ENCODE measurements around the gene SPECC1. TPM values are rescaled to one million over a fixed set of nuclear protein-coding genes. Genes with fewer than 3 reads are reported as not detected.

SPECC1 gene
- total and polyA plus RNA-seq, 2 of the 13 experiments (the other 11 are each of a cell fraction or from before 2014, with no cell fraction given): 2.3 to 6.9 TPM

DNA sequence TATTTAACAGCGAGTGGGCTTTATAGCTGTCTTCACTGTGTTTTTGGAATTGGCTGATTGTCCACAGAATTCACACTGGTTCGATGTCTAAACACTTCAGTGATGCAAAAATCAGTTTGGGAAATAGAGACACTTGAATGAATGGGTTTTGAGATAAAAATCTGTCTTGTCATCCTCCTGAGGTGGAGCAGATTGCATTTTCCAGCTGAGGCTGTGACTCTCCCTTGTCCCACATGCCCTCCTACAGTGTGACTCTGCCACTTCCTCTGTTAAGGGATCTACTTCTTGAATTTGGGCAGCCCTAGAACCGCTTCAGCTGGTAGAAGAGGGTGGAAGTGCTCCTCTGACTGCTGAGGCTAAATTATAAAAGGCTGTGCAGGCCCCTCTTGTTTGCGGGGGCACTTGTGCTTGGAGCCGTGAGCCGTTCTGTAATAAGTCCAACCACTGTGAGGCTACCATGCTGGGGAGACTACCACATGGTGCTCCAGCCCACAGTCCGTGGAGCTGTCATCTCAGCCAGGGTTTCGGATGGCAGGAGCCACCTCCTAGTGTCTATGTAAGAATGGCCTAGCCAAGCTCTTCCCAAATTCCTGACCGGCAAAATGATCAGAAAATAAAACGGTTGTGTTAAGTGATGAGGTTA, 175.9 kb downstream of the SPECC1 start:
- H3K4me1 ChIP-seq (ENCODE audit: insufficient read depth, low read length): no peaks in the 10 kb centered on the region
- ChIA-PET CTCF (ENCODE audit: low intra/inter-chr PET ratio, low total read pairs) (no interaction called here), POLR2A (no interaction called here)
- H2AFZ ChIP-seq (ENCODE audit: low read length): no peak overlapping the region
- H4K20me1 ChIP-seq (ENCODE audit: insufficient read depth, low read length): no peaks in the 10 kb centered on the region
- FAIRE-seq: no peak
- no peak overlapping the region for H3K4me2 ChIP-seq (ENCODE audit: low read depth, low read length)
- intact Hi-C loops (cut with micrococcal nuclease; ENCODE audit: unreplicated experiment): no loop called here
- BruUV-seq (replicated peaks): no TSS peak
- TF ChIP-seq, protein P1, sequence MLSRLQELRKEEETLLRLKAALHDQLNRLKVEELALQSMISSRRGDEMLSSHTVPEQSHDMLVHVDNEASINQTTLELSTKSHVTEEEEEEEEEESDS (CRISPR knock-in tag; IDR thresholded peaks at IDR 0.05; ENCODE audit: borderline replicate concordance): no peak
- no peak for TF ChIP-seq CHD4 (IDR thresholded peaks at IDR 0.05; ENCODE audit: borderline replicate concordance, low read length)
- TF ChIP-seq CAMTA2 (CRISPR knock-in tag; IDR thresholded peaks at IDR 0.05; ENCODE audit: borderline replicate concordance): no peak
- TF ChIP-seq NFE2L2 (IDR thresholded peaks at IDR 0.05; ENCODE audit: low read length): peak; percentile 20; the same call in 1 of the 2 replicates
- TF ChIP-seq SP2 (CRISPR knock-in tag; IDR thresholded peaks at IDR 0.05): no peak
- TF ChIP-seq, protein P2, sequence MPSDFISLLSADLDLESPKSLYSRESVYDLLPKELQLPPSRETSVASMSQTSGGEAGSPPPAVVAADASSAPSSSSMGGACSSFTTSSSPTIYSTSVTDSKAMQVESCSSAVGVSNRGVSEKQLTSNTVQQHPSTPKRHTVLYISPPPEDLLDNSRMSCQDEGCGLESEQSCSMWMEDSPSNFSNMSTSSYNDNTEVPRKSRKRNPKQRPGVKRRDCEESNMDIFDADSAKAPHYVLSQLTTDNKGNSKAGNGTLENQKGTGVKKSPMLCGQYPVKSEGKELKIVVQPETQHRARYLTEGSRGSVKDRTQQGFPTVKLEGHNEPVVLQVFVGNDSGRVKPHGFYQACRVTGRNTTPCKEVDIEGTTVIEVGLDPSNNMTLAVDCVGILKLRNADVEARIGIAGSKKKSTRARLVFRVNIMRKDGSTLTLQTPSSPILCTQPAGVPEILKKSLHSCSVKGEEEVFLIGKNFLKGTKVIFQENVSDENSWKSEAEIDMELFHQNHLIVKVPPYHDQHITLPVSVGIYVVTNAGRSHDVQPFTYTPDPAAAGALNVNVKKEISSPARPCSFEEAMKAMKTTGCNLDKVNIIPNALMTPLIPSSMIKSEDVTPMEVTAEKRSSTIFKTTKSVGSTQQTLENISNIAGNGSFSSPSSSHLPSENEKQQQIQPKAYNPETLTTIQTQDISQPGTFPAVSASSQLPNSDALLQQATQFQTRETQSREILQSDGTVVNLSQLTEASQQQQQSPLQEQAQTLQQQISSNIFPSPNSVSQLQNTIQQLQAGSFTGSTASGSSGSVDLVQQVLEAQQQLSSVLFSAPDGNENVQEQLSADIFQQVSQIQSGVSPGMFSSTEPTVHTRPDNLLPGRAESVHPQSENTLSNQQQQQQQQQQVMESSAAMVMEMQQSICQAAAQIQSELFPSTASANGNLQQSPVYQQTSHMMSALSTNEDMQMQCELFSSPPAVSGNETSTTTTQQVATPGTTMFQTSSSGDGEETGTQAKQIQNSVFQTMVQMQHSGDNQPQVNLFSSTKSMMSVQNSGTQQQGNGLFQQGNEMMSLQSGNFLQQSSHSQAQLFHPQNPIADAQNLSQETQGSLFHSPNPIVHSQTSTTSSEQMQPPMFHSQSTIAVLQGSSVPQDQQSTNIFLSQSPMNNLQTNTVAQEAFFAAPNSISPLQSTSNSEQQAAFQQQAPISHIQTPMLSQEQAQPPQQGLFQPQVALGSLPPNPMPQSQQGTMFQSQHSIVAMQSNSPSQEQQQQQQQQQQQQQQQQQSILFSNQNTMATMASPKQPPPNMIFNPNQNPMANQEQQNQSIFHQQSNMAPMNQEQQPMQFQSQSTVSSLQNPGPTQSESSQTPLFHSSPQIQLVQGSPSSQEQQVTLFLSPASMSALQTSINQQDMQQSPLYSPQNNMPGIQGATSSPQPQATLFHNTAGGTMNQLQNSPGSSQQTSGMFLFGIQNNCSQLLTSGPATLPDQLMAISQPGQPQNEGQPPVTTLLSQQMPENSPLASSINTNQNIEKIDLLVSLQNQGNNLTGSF (CRISPR knock-in tag; IDR thresholded peaks at IDR 0.05): no peak
- TF ChIP-seq ZNF335 (CRISPR knock-in tag; IDR thresholded peaks at IDR 0.05): no peak
- no peak for ATAC-seq
- H3K4me3 ChIP-seq (replicated peaks in 1 of 3; ENCODE audit: insufficient read depth in 1 of 3, low read depth in 2 of 3, low read length in 3 of 3): no peak overlapping the region
- H3K27ac ChIP-seq (ENCODE audit: extremely low read length, insufficient read depth, low read length): no peak overlapping the region
- H3K36me3 ChIP-seq (replicated peaks in 1 of 2; ENCODE audit: control insufficient read depth in 1 of 2, insufficient read depth in 2 of 2, low read length in 2 of 2): no peaks in the 10 kb centered on the region
- H3K27me3 ChIP-seq (ENCODE audit: control insufficient read depth in 1 of 2, insufficient read depth in 2 of 2, low read length in 2 of 2): no peaks in the 10 kb centered on the region
- H3K9ac ChIP-seq (ENCODE audit: insufficient read depth, low read depth, low read length): no peak overlapping the region
- H3K9me3 ChIP-seq (ENCODE audit: low read length): no peaks in the 10 kb centered on the region
- WGBS (ENCODE audit: low lambda C conversion rate): 79% methylated on average over 9 of the region's 10 CpGs
- H3K79me2 ChIP-seq (ENCODE audit: insufficient read depth, low read length): no peaks in the 10 kb centered on the region
- in situ Hi-C loops (cut with HindIII; ENCODE audit: extremely low pct_ligation_motif_present, low pct_unique_long_range_greater_than_20kb): no loop called here
- no peak for DNase-seq (ENCODE audit: low spot score)
